K562 (cell line): Measurements from ENCODE around the gene GRIP1.

Source experiments
- BRF1 ChIP-seq: IDR thresholded peaks from 3 replicates; pipeline ENCODE4 v1.6.1; 2011; ENCODE audit warnings: borderline replicate concordance, mild to moderate bottlenecking; ENCODE audit not compliant: insufficient read length; ENCODE audit errors: extremely low read depth
- EWSR1 ChIP-seq: fragments of 450-650 bp; IDR thresholded peaks from 2 replicates; pipeline ENCODE4 v1.6.1; 2018; ENCODE audit warnings: borderline replicate concordance, mild to moderate bottlenecking, low read depth, moderate library complexity; ENCODE audit not compliant: partially characterized antibody
- HDGF ChIP-seq: fragments of 450-650 bp; IDR thresholded peaks from 2 replicates; pipeline ENCODE4 v1.6.1; 2016
- HMGN3 ChIP-seq: IDR thresholded peaks from 2 replicates; pipeline ENCODE4 v1.6.1; 2011; ENCODE audit warnings: borderline replicate concordance, low read depth, mild to moderate bottlenecking, mixed read lengths, low read length; ENCODE audit not compliant: insufficient read length; ENCODE audit errors: extremely low read depth
- L3MBTL2 ChIP-seq: fragments of 450-650 bp; IDR thresholded peaks from 2 replicates; pipeline ENCODE4 v1.6.1; 2016; ENCODE audit warnings: mild to moderate bottlenecking, moderate library complexity
- NCOA2 ChIP-seq, 2 experiments: fragments of 450-650 bp; IDR thresholded peaks; 2 replicates each; pipeline ENCODE4 v1.6.1; 2018; ENCODE audit warnings: mild to moderate bottlenecking in 2 of 2, moderate library complexity in 1 of 2; ENCODE audit not compliant: partially characterized antibody in 2 of 2
- POLR2A ChIP-seq: fragments of 450-650 bp; conservative IDR thresholded peaks from 2 replicates; pipeline ENCODE4 v1.6.1; 2016
- SP1 ChIP-seq: sonication (generic); formaldehyde crosslinking; IDR thresholded peaks from 2 replicates; pipeline ENCODE4 v1.8.1; 2022; ENCODE audit warnings: mild to moderate bottlenecking, missing genetic modification reagents
- TCF7 ChIP-seq: sonication (generic); IDR thresholded peaks from 2 replicates; pipeline ENCODE4 v1.6.1; 2016; ENCODE audit warnings: antibody characterized with exemption, borderline replicate concordance
- YBX1 ChIP-seq: fragments of 450-650 bp; IDR thresholded peaks from 2 replicates; pipeline ENCODE4 v1.7.1; 2016; ENCODE audit warnings: mild to moderate bottlenecking
- YY1 ChIP-seq, 3 experiments: IDR thresholded peaks; 2 replicates each; pipeline ENCODE4 v1.6.1; 2011; ENCODE audit warnings: low read length in 2 of 3, mild to moderate bottlenecking in 2 of 3, moderate library complexity in 2 of 3, borderline replicate concordance in 1 of 3, control low read depth in 1 of 3, low read depth in 1 of 3; ENCODE audit not compliant: insufficient read depth in 3 of 3, insufficient replicate concordance in 2 of 3, control insufficient read depth in 1 of 3, insufficient read length in 1 of 3; ENCODE audit errors: extremely low read depth in 1 of 3
- TF ChIP-seq, protein P1 (sequence below), 3 experiments: IDR thresholded peaks in 2 of 3; conservative IDR thresholded peaks in 1 of 3; 2 replicates each; pipeline ENCODE4 v1.5.1; 2011 to 2012; ENCODE audit warnings: low read length in 3 of 3, mild to moderate bottlenecking in 3 of 3, control low read depth in 2 of 3, improper control_type of control experiment in 1 of 3, inconsistent platforms in 1 of 3, low read depth in 1 of 3, mixed read lengths in 1 of 3, moderate library complexity in 1 of 3; ENCODE audit not compliant: insufficient read depth in 2 of 3
- TF ChIP-seq, protein P2 (sequence below): fragments of 450-650 bp; conservative IDR thresholded peaks from 2 replicates; pipeline ENCODE4 v1.6.1; 2016; ENCODE audit warnings: missing genetic modification characterization, low read depth, mild to moderate bottlenecking, control low read depth, missing compliant biosample characterization
- TF ChIP-seq, protein P3 (sequence below), 2 experiments: fragments of 450-650 bp; conservative IDR thresholded peaks; 2 replicates each; pipeline ENCODE4 v1.6.1; 2017; ENCODE audit warnings: mild to moderate bottlenecking in 2 of 2, moderate library complexity in 2 of 2

DNA sequence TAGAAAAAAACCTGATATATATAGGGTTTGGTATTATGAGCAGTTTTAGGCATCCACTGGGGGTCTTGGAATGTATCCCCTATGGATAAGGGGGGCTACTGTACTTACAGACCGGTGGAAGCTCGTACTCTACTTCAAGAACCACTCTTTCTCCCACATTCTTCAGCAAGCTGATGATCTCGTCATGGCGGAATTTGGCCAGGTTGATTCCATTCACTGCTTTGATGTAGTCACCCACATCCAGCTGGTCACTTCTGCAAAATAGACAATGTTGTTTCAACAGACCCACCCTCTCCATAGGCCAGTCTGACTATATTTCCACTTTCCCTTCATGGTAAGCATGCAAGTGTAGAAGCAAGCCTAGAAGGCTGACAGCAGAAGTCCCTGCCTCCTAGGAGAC is 139.9 kb downstream of the GRIP1 start:
- TF ChIP-seq, protein P1, sequence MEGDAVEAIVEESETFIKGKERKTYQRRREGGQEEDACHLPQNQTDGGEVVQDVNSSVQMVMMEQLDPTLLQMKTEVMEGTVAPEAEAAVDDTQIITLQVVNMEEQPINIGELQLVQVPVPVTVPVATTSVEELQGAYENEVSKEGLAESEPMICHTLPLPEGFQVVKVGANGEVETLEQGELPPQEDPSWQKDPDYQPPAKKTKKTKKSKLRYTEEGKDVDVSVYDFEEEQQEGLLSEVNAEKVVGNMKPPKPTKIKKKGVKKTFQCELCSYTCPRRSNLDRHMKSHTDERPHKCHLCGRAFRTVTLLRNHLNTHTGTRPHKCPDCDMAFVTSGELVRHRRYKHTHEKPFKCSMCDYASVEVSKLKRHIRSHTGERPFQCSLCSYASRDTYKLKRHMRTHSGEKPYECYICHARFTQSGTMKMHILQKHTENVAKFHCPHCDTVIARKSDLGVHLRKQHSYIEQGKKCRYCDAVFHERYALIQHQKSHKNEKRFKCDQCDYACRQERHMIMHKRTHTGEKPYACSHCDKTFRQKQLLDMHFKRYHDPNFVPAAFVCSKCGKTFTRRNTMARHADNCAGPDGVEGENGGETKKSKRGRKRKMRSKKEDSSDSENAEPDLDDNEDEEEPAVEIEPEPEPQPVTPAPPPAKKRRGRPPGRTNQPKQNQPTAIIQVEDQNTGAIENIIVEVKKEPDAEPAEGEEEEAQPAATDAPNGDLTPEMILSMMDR (IDR thresholded peaks at IDR 0.05 in 2 of 3, conservative IDR thresholded peaks at IDR 0.05 in 1 of 3; ENCODE audit: insufficient read depth in 2 of 3, low read depth in 1 of 3, low read length in 3 of 3), result no peak
- TF ChIP-seq L3MBTL2, result no peak
- no peak for TF ChIP-seq HDGF
- no peak for TF ChIP-seq HMGN3
- no peak for TF ChIP-seq NCOA2 (IDR thresholded peaks at IDR 0.05; ENCODE audit: partially characterized antibody in 2 of 2)
- no peak for TF ChIP-seq TCF7
- TF ChIP-seq BRF1, result no peak
- TF ChIP-seq, protein P2, sequence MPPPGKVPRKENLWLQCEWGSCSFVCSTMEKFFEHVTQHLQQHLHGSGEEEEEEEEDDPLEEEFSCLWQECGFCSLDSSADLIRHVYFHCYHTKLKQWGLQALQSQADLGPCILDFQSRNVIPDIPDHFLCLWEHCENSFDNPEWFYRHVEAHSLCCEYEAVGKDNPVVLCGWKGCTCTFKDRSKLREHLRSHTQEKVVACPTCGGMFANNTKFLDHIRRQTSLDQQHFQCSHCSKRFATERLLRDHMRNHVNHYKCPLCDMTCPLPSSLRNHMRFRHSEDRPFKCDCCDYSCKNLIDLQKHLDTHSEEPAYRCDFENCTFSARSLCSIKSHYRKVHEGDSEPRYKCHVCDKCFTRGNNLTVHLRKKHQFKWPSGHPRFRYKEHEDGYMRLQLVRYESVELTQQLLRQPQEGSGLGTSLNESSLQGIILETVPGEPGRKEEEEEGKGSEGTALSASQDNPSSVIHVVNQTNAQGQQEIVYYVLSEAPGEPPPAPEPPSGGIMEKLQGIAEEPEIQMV (tag), result no peak
- TF ChIP-seq POLR2A, result no peak
- TF ChIP-seq YBX1, result no peak
- TF ChIP-seq, protein P3, sequence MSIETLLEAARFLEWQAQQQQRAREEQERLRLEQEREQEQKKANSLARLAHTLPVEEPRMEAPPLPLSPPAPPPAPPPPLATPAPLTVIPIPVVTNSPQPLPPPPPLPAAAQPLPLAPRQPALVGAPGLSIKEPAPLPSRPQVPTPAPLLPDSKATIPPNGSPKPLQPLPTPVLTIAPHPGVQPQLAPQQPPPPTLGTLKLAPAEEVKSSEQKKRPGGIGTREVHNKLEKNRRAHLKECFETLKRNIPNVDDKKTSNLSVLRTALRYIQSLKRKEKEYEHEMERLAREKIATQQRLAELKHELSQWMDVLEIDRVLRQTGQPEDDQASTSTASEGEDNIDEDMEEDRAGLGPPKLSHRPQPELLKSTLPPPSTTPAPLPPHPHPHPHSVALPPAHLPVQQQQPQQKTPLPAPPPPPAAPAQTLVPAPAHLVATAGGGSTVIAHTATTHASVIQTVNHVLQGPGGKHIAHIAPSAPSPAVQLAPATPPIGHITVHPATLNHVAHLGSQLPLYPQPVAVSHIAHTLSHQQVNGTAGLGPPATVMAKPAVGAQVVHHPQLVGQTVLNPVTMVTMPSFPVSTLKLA (conservative IDR thresholded peaks at IDR 0.05), result no peak
- TF ChIP-seq EWSR1, result no peak
- no peak for TF ChIP-seq YY1 (IDR thresholded peaks at IDR 0.05; ENCODE audit: borderline replicate concordance in 1 of 3, control insufficient read depth in 1 of 3, extremely low read depth in 1 of 3, insufficient read depth in 3 of 3, insufficient read length in 1 of 3, insufficient replicate concordance in 2 of 3, low read depth in 1 of 3, low read length in 2 of 3)
- TF ChIP-seq SP1, result no peak
